Skeletal muscle cell (primary cell): ENCODE results near the gene AKT3.
"Not testable (repeated sequence)": the region's sequence is repeated elsewhere in the genome, so short reads cannot be mapped to it uniquely, and the experiment has no call there.

Experiments
- DNase-seq: peaks from one replicate; pipeline ENCODE4 v3.0.0-alpha.2; 2010; ENCODE audit warnings: low read depth
- H3K4me3 ChIP-seq: 2 replicates; pipeline ENCODE4 v1.5.1; 2011; ENCODE audit warnings: low read depth, mild to moderate bottlenecking, control low read depth, low read length, moderate library complexity

AKT3 gene

GRCh38 chr1:243850202-243850451 lies at the start of gene AKT3:
AKT3 (minus strand) TSS chr1:243850243; CDS start chr1:243843170, 7,073 bp downstream.
- peak; percentile 47 for DNase-seq
- H3K4me3 ChIP-seq = peak within 1 kb of the TSS; percentile 70

DNA sequence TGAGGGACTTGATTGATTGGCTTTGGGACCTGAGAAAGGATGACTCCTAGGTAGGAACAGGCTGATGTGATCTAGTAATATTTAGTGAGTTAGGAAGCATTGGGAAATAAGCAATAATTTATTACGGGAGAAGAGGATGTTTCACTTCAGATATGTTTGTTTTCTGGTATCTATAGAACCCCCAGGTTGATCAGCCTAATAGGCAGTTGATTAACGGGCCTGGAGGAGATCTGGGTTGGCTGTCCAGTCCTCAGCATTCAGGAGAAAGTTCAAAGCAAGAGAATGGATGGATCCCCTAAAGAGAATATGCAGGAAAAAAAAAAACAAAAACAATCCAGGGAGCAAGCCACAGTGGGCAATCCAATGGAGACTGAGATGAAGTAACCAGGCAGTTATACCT lies 48.2 kb upstream of the AKT3 start:
- no peak for DNase-seq
- no peak overlapping the region for H3K4me3 ChIP-seq

DNA sequence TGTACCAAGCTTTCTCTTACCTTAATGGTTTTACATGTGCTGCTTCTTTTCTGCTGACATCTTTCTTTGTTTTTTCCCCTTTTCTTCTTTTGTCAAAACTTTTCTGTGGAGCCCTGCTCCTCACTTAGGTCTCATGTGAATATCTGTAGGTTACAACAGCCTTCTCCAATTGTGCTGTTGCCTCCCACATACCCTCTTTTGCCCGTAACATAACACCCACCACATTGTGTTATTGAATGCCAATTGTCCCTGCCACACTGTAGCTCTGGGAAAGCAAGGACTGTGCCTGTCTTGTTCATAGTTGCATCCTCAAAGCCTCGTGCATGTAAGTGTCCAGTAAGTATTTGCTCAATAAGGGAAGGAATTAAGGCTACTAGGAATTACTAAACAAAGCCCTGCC lies 46.3 kb upstream of the AKT3 start:
- DNase-seq = no peak
- H3K4me3 ChIP-seq = no peak overlapping the region

- no peak overlapping the region for H3K4me3 ChIP-seq
- no peak for DNase-seq
Observed at GRCh38 chr1:243892456-243892855, 42.4 kb upstream of the AKT3 start.

- peak; percentile 68 for DNase-seq
- no peak overlapping the region for H3K4me3 ChIP-seq
Observed at GRCh38 chr1:243890576-243890975, 40.5 kb upstream of the AKT3 start.

GRCh38 chr1:243885806-243886205 lies 35.8 kb upstream of the AKT3 start:
- no peak overlapping the region for H3K4me3 ChIP-seq
- no peak for DNase-seq

GRCh38 chr1:243884603-243885002 lies 34.6 kb upstream of the AKT3 start:
- DNase-seq = no peak
- no peak overlapping the region for H3K4me3 ChIP-seq

GRCh38 chr1:243883551-243883950 lies 33.5 kb upstream of the AKT3 start:
- DNase-seq = peak; percentile 72
- no peak overlapping the region for H3K4me3 ChIP-seq

DNA sequence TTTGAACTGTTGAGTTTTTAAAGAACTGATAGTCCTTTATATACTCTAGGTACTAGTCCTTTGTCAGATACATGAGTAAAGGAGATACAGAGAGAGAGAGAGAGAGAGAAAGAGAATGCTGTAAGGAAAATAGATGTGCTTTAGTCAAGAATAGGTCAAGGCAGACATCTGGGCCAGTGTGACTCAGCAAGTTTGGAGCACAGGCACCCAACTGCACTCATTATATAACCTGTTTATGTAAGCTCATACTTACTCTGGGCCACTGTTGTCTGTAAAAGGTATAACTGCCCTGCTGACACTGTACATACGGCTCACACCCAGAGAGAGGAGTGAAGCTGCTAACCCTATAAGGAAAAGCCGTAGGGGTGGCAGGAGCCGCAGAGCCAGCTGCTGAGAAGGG lies 32.2 kb upstream of the AKT3 start:
- peak; percentile 28 for DNase-seq
- no peak overlapping the region for H3K4me3 ChIP-seq

DNA sequence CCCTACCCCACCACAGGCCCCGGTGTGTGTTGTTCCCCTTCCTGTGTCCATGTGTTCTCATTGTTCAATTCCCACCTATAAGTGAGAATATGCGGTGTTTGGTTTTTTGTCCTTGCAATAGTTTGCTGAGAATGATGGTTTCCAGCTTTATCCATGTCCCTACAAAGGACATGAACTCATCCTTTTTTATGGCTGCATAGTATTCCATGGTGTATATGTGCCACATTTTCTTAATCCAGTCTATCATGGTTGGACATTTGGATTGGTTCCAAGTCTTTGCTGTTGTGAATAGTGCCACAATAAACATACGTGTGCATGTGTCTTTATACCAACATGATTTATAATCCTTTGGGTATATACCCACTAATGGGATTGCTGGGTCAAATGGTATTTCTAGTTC lies 27.0 kb upstream of the AKT3 start:
- not testable (repeated sequence) for DNase-seq

DNA sequence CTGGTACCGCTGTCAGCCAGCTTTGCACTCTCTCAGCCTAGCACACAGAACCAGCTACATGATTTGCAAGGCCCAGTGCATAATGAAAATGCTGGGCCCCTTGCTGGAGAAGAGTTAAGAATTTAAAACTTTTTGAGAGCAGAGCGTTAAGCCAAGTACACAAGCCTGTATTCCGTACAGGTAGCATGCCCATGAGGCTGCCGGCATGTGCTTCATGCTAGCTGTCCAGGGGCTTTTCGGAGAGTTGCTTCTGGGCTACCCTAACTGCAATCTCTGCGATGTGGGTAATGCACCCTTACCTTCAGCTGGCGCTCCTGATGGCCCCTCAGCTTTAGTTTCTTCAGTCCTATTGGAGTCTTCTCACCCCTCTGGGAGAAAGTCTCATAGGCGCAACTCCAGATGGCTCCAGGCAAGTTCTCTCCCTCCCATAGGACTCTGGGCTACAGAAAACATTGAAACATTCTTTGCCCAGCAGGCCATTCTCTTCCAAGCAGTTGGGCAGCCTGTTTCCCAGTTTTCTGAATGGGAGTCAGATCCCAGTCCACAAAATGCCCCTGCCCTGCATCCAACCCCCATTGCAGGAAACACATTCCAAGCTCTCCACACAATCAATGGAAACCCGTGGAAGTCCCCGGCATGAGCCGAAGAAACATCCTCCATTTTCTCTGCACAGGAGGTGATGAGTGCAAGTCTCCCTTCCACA lies 5.7 kb upstream of the AKT3 start:
- DNase-seq = no peak

More for the DNA sequence above, 27.0 kb upstream of the AKT3 start:
- not testable (repeated sequence) for H3K4me3 ChIP-seq

DNA sequence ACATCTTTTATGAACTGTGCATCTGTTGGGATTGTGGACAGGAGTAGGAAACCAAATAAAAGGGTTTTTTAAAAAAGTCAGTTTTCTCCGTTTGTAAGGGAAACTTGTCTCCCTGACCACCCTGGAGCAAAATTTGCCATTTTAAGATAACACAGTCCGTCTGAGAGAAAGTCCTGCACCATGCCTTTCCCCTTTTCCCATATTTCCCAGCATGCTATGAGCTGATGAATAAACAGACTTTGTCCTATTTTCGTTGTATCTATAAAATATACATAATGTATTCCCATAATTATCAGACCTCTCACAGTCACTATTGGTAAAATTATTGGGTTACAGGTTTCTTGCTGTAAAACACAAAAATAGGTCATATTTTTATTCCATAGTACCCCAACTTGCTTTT lies 1.7 kb upstream of the AKT3 start:
- DNase-seq = no peak
- H3K4me3 ChIP-seq = no peak overlapping the region

More for the DNA sequence above, 5.7 kb upstream of the AKT3 start:
- no peak overlapping the region for H3K4me3 ChIP-seq

- DNase-seq = no peak
- peak overlapping the region; percentile 70 for H3K4me3 ChIP-seq
Observed at GRCh38 chr1:243851257-243851756, 1.3 kb upstream of the AKT3 start.

DNA sequence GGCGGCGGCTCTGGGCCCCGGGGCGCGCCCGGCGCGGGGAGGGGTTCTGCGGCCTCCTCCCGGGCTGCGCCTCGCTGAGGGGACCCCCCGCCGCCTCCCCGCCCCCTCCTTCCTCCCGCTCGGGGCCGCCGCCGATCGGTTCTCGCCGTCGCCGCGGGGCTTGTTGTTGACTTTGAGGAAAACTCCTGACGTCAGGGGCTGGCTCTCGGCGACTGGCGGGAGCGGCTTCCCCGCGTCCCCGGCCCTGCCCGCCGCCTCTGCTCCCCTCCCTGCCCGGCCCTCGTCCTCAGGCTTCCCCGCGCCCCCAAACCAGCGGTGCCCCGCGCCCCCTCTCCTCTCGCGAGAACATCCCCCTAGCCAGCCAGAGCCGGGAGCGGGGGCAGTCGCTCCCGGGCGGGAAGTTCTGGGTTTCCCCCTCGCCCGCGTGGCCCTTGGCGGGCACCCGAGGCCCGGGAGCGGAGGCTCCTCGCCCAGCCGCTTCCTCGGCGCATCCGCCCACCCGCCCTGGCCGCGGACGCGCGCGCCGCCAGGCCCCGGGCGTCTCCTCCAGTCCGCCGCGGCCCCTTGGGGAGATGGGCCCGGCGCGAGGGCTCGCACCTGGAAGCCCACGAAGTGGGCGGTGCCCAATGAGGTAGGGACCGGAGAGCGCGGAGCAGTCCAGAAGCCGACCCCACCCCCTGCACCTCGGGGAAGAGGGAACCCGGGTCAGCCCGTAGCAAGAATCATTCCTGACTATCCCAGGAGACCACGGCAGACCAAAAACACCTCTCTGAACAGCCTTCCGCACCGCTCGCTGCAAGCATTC lies 611 bp upstream of the AKT3 start:
- H3K4me3 ChIP-seq = peak overlapping the region; percentile 70
- DNase-seq = peak; percentile 40

DNA sequence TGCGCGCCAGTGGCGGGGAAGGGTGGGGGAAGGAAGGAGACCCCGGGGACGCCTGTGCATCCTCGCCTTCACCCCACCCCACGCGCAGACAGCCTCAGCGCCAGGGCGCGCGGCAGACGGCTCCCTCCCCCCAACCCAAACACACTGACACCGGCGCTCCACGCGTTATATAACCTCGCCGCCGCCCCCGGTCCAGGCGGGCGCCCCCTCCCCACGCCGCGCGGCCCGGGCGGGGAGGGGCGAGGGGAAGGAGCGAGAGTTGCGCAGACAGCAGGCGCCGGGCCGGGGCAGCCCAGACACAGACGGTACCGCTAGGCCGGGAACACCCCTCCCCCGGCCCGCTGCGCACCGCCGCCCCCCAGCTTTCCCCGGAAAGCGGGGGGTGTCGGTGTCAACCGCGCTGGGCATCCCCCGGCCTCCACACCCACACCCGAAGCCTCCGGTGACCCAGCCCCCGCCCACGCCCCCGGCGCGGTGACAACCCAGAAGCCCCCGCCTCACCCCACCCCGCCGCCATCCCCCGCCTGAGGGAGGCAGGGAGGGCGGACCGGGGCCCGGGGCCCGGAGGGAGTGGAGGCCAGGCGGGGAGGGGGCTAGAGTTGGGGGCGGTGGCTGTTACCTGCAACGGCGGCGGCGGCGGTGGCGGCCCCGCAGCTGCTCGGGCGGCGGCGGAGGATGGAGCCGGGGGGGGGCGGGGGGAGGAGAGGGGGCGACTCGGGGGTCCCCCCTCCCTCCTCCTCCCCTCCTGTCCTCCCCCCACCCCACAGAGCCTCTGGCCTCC lies 432 bp downstream of the AKT3 start:
- H3K4me3 ChIP-seq = peak overlapping the region; percentile 70
- no peak for DNase-seq

DNA sequence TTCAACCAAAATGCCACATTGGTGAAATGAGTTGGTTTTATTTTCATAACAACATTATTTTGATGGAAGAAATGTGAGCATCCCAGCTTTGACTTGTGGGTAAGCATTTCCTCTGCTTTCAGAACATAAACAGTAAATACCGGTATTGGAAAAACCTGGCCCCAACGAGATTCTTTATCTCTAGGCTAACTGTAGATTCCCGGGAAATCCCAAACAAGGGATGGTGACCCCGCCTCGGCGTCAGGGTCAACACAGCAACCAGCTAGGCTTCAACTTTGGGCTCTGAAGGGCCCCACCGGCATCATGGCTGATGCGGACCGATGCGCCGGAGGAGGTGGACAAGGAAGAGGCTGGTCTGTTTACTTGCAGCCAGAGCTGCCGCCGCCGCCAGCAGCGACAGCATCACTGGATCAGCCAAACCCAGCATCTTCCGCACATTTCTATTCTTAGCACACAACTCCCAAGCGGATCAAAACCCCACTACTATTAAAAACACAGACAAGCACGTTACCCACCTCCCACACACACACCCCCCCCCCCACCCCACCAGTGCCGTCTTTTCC lies 1.1 kb downstream of the AKT3 start:
- H3K4me3 ChIP-seq = peak overlapping the region; percentile 70
- DNase-seq = peak; percentile 26

DNA sequence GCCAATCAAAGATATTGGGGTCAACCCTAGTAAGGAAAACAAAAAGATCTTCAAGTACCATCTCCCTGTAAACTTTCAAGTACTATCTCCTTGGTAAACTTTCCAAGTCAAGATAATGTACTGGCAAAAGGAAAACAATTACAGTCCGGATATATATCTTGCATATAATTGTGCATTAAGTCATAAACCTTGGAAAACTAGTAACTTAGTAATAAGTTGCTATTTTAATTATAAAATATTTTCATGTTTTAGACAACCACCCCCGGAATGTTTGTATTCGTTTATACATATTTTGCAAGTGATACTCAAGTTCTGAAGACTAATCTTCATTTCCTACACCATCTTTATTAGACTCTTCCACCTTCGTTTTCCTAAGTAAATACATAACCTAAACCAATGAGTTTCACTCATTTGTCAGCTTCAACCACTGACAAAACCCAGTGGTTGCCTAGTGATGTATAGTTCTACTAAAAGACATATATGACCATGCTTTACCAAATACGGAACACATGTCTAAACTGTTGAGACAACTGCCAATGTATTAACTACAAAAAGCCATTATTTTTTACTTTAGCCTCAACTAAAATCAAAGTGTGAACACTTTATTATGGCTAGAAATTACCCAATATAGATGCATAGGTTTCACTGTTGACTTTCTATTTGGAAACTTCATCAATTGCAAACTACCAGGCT lies 1.7 kb downstream of the AKT3 start:
- DNase-seq = no peak

GRCh38 chr1:243846761-243847160 lies 3.3 kb downstream of the AKT3 start:
- no peak for DNase-seq
- H3K4me3 ChIP-seq = no peak overlapping the region

More for the DNA sequence above, 1.7 kb downstream of the AKT3 start:
- H3K4me3 ChIP-seq = peak overlapping the region; percentile 70

DNA sequence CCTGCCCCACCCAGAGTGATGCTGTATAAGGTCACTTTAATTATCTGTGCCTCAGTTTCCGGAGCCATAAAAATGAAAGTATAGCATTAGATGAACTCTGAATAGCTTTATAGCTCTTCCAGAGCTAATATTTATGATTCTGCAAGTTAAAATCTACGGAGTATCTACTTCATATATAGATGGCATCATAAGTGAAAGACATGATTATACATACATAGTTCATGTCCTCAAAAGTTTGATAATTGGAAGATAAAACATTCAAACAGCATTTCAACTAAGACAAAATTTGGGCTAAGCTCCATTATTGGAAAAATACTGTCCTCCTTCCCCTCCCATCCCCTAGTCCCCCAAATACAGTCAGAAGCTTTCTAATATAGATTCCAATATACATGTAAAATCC lies 4.2 kb downstream of the AKT3 start:
- no peak overlapping the region for H3K4me3 ChIP-seq
- DNase-seq = no peak
